ENCODE results near the gene ZNF827.

ZNF827 gene

DNA sequence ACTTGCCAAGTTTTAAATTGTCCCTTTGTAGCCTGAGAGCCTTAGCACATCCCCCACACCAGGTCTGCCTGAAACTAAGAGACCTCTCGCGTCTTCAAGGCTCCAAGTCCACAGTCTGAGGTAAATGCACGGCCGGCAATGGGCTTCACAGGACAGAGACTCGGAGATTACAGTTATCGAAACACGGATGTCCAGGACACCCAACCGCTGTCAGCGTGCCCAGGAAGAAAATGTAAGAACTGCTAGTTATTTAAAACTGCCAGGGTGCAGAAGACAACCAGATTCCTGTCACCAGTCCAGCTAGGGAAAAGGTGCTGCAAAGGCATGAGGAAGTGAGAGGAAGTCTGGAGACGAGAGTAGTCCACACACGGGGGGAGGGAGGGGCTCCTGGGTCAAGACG lies 28.9 kb downstream of the ZNF827 start:
- H3K4me3 ChIP-seq (ENCODE audit: severe bottlenecking): no peak overlapping the region
- no peaks in the 10 kb centered on the region for H3K4me1 ChIP-seq (ENCODE audit: insufficient read depth, poor library complexity, severe bottlenecking)
- H3K27me3 ChIP-seq (ENCODE audit: insufficient read depth, poor library complexity, severe bottlenecking): no peaks in the 10 kb centered on the region
- no peak overlapping the region for H3K27ac ChIP-seq (ENCODE audit: poor library complexity, severe bottlenecking)
- DNase-seq (ENCODE audit: low spot score) (no peak), ATAC-seq (ENCODE audit: low read depth) (no peak)
- TF ChIP-seq, protein P1, sequence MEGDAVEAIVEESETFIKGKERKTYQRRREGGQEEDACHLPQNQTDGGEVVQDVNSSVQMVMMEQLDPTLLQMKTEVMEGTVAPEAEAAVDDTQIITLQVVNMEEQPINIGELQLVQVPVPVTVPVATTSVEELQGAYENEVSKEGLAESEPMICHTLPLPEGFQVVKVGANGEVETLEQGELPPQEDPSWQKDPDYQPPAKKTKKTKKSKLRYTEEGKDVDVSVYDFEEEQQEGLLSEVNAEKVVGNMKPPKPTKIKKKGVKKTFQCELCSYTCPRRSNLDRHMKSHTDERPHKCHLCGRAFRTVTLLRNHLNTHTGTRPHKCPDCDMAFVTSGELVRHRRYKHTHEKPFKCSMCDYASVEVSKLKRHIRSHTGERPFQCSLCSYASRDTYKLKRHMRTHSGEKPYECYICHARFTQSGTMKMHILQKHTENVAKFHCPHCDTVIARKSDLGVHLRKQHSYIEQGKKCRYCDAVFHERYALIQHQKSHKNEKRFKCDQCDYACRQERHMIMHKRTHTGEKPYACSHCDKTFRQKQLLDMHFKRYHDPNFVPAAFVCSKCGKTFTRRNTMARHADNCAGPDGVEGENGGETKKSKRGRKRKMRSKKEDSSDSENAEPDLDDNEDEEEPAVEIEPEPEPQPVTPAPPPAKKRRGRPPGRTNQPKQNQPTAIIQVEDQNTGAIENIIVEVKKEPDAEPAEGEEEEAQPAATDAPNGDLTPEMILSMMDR (IDR thresholded peaks at IDR 0.05; ENCODE audit: poor library complexity, severe bottlenecking): no peak
- no peaks in the 10 kb centered on the region for H3K9me3 ChIP-seq (ENCODE audit: severe bottlenecking)
- no peaks in the 10 kb centered on the region for H3K36me3 ChIP-seq (ENCODE audit: low read depth)

DNA sequence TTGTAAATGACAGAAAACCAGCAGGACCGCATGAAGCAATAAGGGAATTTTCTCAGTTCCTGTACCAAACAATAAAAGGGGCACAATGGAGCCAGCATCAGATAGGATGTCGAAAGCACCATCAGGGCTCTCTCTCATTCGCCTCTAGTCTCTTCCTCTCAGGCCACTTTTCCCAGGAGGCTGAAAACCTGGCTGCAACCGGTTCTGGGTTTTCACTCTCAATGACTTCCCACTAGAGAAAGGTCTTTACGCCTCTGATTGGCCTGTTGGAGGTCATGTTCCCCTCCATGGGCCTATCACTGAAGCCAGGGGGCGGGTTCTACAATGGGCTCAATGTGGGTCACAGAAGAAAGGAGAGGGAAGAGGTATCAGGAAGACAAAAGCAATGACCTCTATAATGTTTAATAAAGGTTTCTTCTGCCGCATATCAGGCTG lies 29.3 kb downstream of the ZNF827 start:
- Histone ChIP-seq H3K27me3 (ENCODE audit: insufficient read depth, poor library complexity, severe bottlenecking) (no peaks in the 10 kb centered on the region), H3K4me1 (ENCODE audit: insufficient read depth, poor library complexity, severe bottlenecking) (peaks cover under 1% of the 10 kb centered on the region), H3K9me3 (ENCODE audit: severe bottlenecking) (no peaks in the 10 kb centered on the region), H3K36me3 (ENCODE audit: low read depth) (no peaks in the 10 kb centered on the region), H3K4me3 (ENCODE audit: severe bottlenecking) (no peak overlapping the region), H3K27ac (ENCODE audit: poor library complexity, severe bottlenecking) (no peak overlapping the region)
- TF ChIP-seq, protein P1 (IDR thresholded peaks at IDR 0.05; ENCODE audit: poor library complexity, severe bottlenecking): no peak
- ATAC-seq (ENCODE audit: low read depth) (peak; percentile 48; the same call in 2 of the 3 replicates), DNase-seq (ENCODE audit: low spot score) (no peak)

DNA sequence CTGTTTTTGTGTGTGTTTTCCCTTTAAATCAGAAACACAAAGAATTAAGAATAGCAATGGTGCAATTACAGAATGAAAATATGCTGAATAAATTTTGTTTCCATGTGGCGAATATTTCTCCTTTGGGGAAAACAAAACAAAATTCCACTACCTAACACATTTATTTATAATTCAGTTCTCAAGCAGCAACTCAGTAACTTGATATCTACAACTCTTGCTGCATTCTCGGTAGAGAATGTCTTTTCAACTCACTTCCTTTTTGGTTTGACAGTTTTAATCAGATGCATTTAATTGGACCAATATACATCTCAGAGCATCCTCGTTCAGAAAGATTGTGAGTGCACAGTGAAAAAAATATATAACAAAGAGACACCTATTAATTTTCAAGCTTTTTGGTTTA lies 30.8 kb downstream of the ZNF827 start:
- Histone ChIP-seq H3K27ac (ENCODE audit: poor library complexity, severe bottlenecking) (no peak overlapping the region), H3K36me3 (ENCODE audit: low read depth) (no peaks in the 10 kb centered on the region), H3K4me3 (ENCODE audit: severe bottlenecking) (no peak overlapping the region), H3K9me3 (ENCODE audit: severe bottlenecking) (no peaks in the 10 kb centered on the region), H3K4me1 (ENCODE audit: insufficient read depth, poor library complexity, severe bottlenecking) (peaks cover 3% of the 10 kb centered on the region), H3K27me3 (ENCODE audit: insufficient read depth, poor library complexity, severe bottlenecking) (no peaks in the 10 kb centered on the region)
- ATAC-seq (ENCODE audit: low read depth): no peak
- DNase-seq (ENCODE audit: low spot score): no peak
- TF ChIP-seq, protein P1 (IDR thresholded peaks at IDR 0.05; ENCODE audit: poor library complexity, severe bottlenecking): no peak

DNA sequence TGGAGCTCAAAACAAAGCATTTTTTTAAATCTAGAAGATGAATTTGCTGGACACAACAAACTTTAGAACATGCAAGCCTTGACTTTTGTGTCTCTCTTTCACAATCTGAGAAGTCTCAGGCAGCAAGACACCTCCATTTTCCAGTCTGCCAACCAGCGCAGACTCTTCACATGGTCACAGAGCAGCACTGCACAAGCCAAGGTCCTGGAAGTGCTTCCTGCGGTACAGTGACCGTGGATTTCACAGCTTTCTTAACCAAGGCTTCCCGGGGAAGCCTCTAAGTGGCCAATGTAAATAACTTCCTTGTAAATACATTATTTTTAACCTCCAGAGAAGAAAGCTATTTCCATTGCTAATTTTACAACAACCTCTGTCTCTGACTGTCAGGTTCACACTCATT lies 31.2 kb downstream of the ZNF827 start:
- DNase-seq (ENCODE audit: low spot score) (no peak), ATAC-seq (ENCODE audit: low read depth) (no peak)
- peaks cover 3% of the 10 kb centered on the region for H3K4me1 ChIP-seq (ENCODE audit: insufficient read depth, poor library complexity, severe bottlenecking)
- TF ChIP-seq, protein P1 (IDR thresholded peaks at IDR 0.05; ENCODE audit: poor library complexity, severe bottlenecking): no peak
- H3K36me3 ChIP-seq (ENCODE audit: low read depth): no peaks in the 10 kb centered on the region
- H3K27ac ChIP-seq (ENCODE audit: poor library complexity, severe bottlenecking): no peak overlapping the region
- H3K4me3 ChIP-seq (ENCODE audit: severe bottlenecking): no peak overlapping the region
- H3K9me3 ChIP-seq (ENCODE audit: severe bottlenecking): no peaks in the 10 kb centered on the region
- H3K27me3 ChIP-seq (ENCODE audit: insufficient read depth, poor library complexity, severe bottlenecking): no peaks in the 10 kb centered on the region

DNA sequence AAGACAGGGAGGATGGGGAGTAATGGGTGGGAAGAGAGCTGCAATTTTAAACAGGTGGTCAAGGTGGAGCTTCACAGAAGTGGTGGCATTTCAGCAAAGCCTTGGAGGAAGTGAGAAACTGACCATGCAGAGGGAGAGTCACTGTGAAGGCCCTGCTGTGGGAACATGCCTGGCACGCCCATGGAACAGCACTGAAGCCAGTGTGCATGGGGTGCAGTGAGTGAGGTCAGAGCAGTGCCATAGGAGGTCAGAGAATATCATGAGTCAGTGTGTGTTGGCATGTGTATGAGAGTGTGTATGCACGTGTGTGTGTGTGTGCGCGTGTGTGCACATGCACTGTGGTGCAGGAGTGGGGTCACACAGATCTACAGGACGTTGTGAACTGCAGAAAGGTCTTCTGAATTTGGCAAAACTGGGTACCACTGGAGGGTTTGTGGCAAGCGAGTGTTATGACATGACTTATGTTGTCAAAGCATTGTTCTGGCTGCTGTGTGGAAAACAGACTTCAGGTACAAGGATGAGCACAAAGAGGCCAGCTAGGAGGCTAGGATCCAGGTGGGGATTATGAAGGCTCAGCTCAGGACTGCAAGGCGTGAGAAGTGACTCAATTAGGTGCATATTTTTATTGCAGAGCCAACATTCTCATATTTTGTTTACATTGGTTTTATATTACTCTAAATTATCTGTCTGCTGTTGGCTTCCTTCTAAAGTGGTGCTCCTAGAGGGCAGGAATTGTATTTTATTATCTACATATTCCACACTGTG lies 34.0 kb downstream of the ZNF827 start:
- no peak for DNase-seq (ENCODE audit: low spot score)
- no peak overlapping the region for H3K4me3 ChIP-seq (ENCODE audit: severe bottlenecking)
- no peaks in the 10 kb centered on the region for H3K27me3 ChIP-seq (ENCODE audit: insufficient read depth, poor library complexity, severe bottlenecking)
- no peak overlapping the region for H3K27ac ChIP-seq (ENCODE audit: poor library complexity, severe bottlenecking)
- TF ChIP-seq, protein P1 (IDR thresholded peaks at IDR 0.05; ENCODE audit: poor library complexity, severe bottlenecking): no peak
- H3K36me3 ChIP-seq (ENCODE audit: low read depth): peaks cover 5% of the 10 kb centered on the region; the same call in 1 of the 2 replicates
- H3K9me3 ChIP-seq (ENCODE audit: severe bottlenecking): no peaks in the 10 kb centered on the region
- peak; percentile 63 for ATAC-seq (ENCODE audit: low read depth)
- H3K4me1 ChIP-seq (ENCODE audit: insufficient read depth, poor library complexity, severe bottlenecking): peaks cover 3% of the 10 kb centered on the region

All from RWPE2 (cell line).